HG03575 (cell line): ENCODE measurements around the gene LUC7L.
"Not testable (repeated sequence)": the region's sequence is repeated elsewhere in the genome, so short reads cannot be mapped to it uniquely, and the experiment has no call there.

Source experiments
- ATAC-seq: cut with Tn5 transposase; IDR thresholded peaks from one replicate; pipeline ENCODE4 v1.9.1; 2021; ENCODE audit not compliant: unreplicated experiment, insufficient number of reproducible peaks, low FRiP score; ENCODE audit errors: extremely low read depth

LUC7L gene

GRCh38 chr16:154217-155030, 74.8 kb downstream of the LUC7L start:
- no peak for ATAC-seq

DNA sequence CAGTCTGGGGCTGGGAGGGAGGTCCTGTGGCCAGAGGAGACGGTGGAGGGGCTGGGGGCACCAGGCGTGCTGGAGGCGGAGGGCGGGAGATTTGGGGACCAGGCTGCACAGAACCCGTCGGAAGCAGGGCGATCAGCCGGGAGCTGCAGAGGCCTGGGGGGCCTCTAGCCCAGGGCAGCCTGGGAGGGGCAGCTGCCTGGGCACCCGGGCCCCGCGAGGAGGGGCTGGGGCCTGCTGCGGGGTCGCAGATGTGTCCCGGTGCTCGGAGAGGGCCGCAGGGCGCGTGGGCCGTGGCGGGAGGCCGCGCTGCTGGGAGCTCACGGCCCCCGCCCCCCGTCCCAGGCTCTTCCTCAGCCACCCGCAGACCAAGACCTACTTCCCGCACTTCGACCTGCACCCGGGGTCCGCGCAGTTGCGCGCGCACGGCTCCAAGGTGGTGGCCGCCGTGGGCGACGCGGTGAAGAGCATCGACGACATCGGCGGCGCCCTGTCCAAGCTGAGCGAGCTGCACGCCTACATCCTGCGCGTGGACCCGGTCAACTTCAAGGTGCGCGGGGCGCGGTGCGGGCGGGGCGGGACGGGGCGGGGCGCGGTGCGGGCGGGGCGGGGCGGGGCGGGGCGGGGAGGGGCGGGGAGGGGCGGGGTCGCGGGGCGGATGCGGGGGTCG, 75.6 kb downstream of the LUC7L start:
- ATAC-seq, result not testable (repeated sequence)

DNA sequence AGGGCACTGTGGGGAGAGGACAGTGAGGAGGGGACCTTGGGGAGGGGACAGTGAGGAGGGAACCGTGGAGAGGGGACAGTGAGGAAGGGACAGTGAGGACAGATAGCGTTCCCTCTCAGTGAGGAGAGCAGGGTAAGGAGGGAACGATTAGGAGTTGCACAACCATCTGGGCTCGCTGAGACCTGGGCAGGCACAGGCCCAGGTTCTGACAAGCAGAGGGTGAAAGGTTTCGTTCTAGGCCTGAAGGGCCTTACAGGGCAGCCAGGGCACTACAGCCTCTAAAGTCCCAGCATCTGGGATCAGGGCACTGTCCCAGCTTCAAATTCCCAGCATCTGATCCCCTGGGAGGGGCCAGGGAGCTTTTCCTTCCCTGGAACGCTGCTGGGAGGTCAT, 76.1 kb downstream of the LUC7L start:
- not testable (repeated sequence) for ATAC-seq

- no peak for ATAC-seq
Observed at GRCh38 chr16:152141-153128, 76.8 kb downstream of the LUC7L start, which contains the start of gene HBZ. TSS of gene HBZ (plus strand) at chr16:152644. CDS start at chr16:152910, 266 bp downstream.

- no peak for ATAC-seq
Observed at GRCh38 chr16:149024-149660, 80.1 kb downstream of the LUC7L start.

GRCh38 chr16:146646-147045, 82.6 kb downstream of the LUC7L start:
- no peak for ATAC-seq

- ATAC-seq, result no peak
Observed at GRCh38 chr16:144797-145252, 84.4 kb downstream of the LUC7L start.

DNA sequence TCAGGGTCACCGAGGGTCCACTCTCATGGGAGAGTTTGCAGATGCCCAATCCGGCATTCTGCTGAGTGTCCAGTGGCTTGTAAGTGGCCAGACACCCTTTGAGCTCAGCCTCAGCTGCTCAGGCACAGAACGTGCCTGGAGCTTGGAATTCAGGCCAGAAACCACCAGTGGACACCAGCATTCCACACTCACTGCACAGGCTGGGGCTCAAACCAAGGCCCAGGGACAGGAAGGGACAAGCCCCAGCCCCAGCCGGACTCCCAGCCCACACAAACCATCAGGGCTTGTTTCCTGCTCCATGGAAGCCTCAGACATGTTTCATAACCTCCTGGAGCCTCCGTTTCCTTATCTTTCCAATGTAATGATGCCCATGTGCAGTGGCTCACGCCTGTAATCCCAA, 85.8 kb downstream of the LUC7L start:
- ATAC-seq, result no peak

DNA sequence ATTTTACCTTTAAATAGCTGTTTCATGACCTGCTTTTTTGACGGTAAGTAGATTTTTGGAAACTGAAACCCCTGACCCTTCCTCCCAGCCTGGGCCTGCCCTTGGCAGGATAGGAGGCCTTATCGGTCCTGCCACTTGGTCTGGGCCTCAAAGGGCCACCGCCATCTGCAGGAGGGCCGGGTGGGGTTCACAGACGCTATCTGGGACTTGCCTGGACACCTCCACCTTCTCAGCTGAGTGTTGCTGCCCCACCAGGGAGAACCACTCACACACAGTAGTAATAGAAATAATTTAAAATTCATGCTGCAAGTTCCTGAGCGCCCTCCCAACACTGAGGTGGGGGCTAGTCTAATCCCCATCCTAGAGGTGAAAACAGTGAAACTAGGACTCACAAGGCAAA, 86.2 kb downstream of the LUC7L start:
- ATAC-seq, result no peak

DNA sequence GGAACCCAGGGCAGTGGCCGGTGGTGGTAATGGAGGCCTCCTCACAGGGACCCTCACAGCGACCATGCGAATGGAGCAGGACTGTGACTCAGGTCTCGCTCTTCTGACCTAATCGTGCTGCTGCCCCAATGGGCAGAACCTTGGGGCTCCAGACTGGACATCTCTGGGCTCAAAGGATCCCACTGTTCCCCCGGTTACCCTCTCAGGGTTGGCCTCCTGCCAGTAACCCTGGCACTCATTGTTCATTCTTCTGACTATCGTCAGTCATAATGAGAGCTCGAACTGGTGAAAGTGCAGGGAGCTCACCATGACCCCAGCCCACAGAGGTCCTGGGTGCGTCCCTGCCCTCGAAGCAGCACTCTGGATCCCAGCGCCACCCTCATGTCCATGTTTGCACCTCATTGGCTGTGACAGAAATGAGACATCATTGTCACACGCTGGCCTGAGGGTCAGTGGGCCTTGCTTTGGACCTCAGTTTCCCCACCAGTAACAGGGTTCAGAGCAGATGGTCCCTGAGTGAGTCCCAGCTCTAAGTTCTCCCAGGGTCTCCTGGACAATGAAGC, 86.8 kb downstream of the LUC7L start:
- ATAC-seq, result no peak

DNA sequence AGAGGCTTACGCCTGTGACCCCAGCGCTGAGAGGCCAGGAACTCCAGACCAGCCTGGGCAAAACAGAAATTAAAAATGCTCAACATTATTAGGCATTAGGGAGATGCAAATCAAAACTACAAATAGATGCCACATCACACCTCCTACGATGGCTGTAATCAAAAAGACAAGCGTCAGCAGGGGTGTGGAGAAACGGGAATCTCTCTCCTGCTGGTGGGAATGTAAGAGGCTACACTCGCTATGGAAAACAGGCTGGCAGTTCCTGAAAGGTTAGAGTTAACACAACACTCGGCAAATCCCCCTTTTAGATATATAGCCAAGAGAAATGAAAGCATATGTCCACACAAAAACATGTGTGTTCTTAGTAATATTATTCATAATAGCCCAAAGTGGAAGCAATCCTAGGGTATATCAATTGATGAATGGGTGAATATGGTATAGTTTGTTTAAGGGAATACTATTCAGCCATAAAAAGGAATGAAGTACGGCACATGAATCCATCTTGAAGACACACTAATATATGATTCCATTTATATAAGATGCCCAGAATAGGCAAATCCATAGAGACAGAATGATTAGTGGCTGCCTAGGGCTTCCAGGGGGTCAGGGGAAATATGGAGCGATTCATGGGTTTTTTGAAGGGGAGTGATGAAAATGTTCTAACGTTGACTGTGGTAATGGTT, 88.9 kb downstream of the LUC7L start:
- no peak for ATAC-seq
